Eye (tissue), 1 donor: ENCODE measurements around the gene ASNSD1.
"Not testable (repeated sequence)": the region's sequence is repeated elsewhere in the genome, so short reads cannot be mapped to it uniquely, and the experiment has no call there.

Source experiments
- DNase-seq: peaks from one replicate; pipeline ENCODE4 v3.0.0-alpha.2; 2015

ASNSD1 gene

DNA sequence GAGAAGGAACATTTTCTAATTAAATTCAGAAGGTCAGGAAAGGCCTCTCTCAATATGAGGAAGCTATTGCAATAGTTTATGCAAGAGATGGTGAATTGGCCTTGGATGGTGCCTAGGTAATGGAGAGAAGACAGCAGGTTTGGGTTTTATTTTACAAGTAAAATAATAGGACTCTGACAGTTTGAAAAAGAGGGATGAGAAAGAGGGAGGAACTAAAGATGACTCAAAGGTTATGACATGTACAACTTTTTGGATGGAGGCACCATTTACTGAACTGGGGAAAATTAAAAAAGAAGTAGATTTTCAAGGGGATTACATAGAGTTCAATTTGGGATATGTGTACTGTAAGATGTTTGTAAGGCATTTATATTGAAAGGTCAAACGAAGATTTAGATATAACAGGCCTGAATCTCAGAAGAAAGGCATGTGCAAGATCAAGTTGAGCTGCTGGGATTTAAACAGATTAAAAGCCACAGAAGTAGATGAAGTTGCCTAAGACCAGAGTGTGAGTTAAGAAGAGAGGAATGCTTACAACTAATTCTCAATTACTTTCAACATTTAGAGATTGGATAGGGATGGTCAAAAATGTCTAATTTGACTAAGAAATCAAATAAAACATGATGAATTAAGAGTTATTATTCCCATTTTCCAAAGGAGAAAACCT is 12.3 kb upstream of the ASNSD1 start:
- no peak for DNase-seq

DNA sequence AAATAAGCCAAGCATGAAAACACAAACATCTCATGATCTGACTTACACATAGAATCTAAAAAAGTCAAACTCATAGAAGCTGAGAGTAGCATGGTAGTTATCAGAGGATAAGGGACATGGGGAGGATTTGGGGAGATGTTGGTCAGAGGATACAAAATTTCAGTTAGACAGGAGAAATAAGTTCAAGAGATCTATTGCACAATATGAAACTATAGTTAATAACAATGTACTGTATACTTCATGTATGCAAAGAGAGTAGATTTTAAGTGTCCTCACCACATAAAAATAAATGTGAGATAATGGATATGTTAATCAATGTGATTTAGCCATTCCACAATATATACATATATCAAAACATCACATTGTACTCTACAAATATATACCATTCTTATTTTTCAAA is 10.0 kb upstream of the ASNSD1 start:
- DNase-seq, result no peak

DNA sequence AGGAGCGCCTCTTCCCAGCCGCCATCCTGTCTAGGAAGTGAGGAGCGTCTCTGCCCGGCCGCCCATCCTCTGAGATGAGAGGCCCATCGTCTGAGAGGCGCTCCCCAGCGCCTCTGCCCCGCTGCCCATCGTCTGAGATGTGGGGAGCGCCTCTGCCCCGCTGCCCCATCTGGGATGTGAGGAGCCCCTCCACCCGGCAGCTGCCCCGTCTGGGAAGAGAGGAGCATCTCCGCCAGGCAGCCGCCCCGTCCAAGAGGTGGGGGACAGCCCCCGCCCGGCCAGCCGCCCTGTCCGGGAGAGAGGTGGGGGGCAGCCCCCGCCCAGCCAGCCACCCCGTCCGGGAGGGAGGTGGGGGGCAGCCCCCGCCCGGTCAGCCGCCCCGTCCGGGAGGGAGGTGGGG is 7.8 kb upstream of the ASNSD1 start:
- DNase-seq, result not testable (repeated sequence)

- no peak for DNase-seq
Measured at GRCh38 chr2:189654641-189655040, 6.6 kb upstream of the ASNSD1 start.

- no peak for DNase-seq
Measured at GRCh38 chr2:189657867-189658266, 3.4 kb upstream of the ASNSD1 start.

DNA sequence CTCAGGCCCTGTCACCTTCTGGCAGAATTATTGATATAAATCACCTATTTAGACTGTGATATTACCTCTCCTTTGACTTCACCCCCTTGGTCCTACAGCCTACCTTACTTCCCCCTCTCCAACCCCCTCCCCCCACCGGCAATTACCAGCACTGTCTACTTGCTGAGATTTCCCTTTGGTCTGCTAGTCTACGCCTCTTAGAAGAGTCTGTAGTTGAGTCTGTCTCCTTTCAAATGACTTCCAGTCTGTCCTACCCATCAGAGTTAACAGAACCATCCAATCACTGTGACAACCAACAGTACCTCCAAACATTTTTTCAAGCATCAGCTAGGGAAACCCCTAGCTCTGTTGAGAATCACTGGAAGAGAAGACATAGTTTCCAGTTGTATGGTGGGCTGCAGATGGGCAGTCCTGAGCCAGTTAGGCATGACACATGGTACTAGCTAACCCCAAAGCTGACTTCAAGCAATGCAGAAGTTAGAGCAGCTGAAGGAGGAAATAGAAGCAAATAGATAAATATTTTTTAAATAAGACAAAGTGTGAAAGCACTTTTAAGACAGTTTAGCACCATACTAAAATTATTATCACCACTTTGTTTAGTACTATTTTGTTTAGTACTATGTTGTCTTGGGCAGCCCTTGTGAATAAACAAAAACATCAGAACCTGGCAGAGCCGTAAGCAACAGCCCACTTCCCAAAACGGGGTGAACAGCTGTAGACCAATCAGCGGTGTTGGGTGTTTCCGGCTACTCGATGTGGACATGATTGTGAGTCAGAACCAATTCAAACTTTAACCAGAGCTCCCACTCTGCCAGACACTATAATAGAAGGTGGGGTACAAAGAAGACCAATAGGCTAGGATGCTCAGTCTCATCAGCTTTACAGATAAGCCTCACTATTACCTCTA is 2.7 kb upstream of the ASNSD1 start:
- DNase-seq, result no peak

DNA sequence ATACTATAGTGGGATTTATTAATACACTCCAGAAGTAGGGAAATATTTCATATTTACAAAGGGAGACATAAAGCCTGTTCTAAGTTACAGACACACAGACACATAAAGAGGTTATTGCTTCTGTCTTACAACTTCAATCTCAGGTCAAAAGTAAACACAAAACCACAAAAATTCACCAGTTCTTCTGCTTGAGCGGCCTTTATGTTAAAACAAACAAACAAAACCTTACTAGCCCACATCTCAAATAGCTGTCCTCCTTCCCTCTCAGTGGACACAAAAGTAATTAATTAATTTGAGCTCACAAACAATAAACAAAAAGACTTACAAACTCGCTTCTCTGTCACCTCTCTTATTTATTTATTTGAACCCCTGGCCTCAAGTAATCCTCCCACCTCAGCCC is 1.5 kb upstream of the ASNSD1 start:
- DNase-seq, result no peak

DNA sequence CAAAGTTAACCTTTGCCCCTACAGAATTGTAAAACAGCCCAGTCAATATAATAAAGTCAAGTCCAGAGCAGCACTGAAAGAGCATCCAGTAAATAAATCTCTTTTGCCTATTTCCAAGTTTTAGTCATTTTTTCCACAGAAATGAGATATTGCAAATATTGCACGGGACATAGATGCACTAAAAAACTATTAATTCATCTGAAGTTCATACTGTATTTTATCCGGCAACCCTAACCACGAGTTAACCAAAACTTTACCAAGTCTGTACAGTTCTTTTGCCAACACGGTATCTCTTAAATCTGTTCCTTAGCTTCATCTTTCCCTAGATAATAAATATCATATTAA is 484 bp upstream of the ASNSD1 start:
- no peak for DNase-seq

DNA sequence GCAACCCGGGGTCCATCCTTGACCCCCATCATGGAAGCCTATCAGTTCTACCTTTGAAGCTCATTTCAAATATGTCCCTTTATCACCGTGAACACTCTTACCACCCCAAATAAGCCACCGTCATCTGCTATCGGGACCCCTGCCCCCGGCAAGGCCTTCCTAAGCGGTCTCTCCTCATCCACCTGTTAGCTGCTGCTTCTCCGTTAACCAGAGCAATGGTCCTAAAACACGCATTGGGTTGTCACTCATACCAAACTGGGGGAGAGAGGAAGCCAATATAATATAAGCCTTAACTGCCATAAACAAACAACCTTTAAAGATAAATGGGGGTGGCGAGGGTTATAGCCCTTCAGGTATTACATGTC is 680 bp downstream of the ASNSD1 start:
- DNase-seq, result no peak

DNA sequence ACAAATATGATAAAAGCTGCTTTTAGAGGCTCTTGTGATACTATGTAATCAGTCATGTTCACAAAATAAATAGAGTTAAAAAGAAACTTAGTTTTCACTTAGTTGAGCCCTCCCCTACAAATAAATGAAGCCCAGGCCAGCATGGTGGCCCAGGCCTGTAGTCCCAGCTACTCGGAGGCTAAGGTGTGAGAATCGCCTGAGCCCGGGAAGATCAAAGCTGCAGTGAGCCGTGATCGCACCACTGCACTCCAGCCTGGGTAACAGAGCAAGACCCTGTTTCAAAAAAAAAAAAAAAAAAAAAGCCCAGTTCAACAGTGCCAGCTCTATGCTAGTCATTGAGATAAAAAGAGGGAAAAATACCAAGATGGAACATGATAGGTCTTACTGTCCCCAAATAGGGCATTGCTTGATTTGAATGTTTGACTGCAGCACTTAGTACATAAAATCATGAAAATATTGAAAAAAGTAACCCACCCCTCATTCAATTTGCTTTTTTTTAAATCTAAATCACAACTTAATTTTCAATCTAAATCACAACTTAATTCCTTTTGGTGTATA is 1.5 kb downstream of the ASNSD1 start:
- no peak for DNase-seq

DNA sequence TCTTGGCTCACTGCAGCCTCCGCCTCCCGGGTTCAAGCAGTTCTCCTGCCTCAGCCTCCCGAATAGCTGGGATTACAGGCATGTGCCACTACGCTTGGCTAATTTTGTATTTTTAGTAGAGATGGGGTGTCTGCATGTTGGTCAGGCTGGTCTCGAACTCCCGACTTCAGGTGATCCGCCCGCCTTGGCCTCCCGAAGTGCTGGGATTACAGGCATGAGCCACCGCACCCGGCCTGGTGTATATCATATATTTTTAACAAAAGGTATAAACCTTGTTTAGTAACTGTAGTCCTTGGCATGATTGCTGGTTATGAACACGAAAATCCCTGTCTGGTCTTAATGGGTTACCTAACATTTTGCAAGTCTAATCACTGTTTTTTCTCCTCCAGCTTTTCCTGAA is 2.1 kb downstream of the ASNSD1 start:
- not testable (repeated sequence) for DNase-seq

GRCh38 chr2:189669913-189670312 is 8.7 kb downstream of the ASNSD1 start:
- no peak for DNase-seq

DNA sequence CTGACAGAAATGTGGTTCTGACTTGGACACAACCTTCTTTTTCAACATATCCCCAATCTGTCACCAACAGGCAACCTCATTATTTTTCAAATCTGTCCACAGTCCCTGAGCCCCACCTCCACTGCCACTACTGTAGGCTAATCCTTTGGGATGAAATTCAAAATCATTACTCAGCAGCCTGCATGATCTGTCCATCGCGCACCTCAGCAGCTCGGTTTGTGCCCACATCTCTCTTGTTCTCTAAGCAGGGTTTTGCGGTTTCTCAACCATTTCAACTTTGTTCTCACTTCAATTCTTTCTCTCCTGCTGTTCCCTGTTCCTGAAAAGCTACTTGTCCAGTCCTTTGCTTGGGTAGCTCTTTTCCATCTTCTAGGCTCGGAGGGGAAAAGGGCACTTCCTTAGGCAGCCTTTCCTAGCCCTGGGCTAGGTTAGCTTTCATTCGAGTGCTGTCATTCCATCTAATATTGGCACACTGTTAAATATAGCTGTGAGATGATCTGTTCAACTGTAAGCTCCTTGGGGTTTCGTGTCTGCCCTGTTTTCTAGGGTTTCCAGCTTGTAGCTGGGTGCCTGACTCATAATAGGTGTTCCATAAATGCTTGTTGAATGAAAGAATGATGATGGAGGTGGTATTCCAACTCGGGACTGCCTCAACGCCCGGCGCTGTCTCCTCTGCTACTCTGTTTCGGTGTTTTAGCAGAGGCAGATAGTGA is 12.6 kb downstream of the ASNSD1 start:
- no peak for DNase-seq

- peak; percentile 94 for DNase-seq
Measured at GRCh38 chr2:189674374-189675112, 13.3 kb downstream of the ASNSD1 start, which contains the start of gene ANKAR. TSS of gene ANKAR (plus strand) at chr2:189674670. CDS start at chr2:189676491, 1,821 bp downstream.

DNA sequence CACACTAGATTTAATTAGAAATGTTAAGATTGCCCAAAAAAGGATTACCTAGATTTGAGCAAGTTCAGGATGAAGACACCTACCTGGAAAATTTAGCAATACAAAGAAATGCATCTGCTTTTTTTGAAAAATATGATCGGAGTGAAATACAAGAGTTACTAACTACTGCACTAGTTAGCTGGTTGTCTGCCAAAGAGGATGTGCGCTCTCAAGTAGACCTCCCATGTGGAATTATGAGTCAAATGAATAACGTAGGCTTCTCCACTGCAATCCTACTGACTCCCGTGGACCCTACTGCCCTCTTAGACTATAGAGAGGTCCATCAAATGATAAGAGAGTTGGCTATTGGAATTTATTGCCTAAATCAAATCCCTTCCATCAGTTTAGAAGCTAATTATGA is 15.2 kb downstream of the ASNSD1 start:
- no peak for DNase-seq

DNA sequence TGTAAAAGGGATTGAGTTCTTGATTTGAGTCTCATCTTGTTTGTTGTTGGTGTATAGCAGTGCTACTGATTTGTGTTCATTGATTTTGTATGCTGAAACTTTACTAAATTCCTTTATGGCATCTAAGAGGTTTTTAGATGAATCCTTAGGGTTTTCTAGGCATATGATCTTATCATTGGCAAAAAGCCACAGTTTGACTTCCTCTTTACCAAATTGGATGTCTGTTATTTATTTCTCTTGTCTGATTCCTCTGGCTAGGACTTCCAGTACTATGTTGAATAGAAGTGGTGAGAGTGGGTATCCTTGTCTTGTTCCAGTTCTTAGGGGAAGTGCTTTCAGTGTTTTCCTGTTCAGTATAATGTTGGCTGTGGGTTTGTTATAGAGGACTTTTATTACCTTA is 18.0 kb downstream of the ASNSD1 start:
- DNase-seq, result no peak

DNA sequence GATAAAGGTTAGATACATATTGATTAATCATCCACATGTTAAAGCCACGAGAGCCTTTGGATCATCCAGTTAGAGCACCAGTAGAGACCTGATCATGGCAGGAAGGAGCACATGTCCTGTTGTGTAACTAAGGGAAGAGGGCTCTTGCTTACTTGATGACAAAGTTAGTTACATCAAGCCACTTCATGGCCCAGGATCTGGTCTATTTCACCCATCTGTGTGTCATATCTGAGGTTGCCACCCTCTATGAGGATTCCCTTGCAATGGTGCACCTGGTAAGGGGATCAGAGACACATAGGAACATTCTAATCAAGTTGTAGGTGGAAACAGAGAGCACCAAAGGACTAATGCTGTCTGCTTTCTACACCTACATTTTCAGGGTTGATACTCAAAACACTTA is 19.9 kb downstream of the ASNSD1 start:
- DNase-seq, result no peak

GRCh38 chr2:189681903-189682302 is 20.6 kb downstream of the ASNSD1 start:
- no peak for DNase-seq

DNA sequence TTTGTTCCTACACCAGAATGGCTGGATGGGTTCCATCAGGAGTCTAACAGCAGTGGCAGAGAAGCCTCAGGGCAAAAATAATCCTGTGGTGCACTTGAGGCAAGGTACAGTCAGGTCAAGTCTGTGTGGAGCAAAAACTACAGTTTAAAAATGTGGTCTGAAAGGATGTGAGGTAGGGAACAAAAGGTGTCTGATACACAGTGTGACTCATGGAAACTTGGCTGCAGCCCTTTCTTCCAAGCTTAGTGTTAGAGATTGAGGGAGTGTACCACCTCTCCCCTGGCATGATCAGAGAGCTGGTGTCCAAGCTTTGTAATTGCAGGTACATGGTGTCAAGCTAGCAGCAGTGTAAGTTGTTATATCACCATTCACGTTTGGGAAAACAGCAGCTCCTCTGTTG is 22.1 kb downstream of the ASNSD1 start:
- no peak for DNase-seq

- DNase-seq, result no peak
Measured at GRCh38 chr2:189684811-189685210, 23.6 kb downstream of the ASNSD1 start.

DNA sequence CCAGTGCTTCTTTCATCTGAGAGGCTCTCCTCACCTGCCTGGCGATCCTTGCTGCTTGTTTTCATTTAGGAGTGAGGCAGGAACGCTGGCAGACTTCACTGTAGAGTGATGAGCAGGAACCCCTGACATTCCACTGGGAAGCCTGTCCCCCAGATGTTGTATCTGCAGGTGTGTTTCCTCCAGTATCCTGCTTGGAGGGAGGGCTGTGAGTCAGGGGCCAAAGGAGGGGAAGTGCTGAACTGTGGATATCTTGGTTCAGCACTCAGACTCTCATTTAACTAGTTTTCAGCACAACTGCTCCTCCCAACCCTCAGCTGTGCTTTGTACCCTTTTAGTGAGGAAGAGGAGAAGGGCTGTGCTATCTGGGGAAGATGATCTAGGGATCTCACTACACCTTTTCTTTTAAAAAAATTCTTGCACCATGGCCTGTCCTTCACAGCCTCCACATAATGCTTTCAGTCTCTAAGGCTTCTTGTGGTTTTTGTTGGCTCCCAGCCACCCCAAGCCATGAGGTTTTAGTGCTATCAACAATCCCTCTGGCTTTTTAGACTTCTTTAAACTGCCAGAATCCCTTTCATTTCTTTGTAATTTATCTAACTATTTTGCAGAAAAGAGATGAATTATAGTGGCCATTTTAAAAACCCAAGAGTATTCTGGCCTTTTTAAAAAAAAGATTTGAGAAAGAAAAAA is 24.4 kb downstream of the ASNSD1 start:
- DNase-seq, result peak; percentile 27

GRCh38 chr2:189687796-189688195 is 26.5 kb downstream of the ASNSD1 start:
- DNase-seq, result not testable (repeated sequence)
